Uterus (tissue), 2 donors: ENCODE results near the gene FLT1.

ENCODE experiments used
- POLR2A ChIP-seq, 2 donors: fragments of 450-650 bp; IDR thresholded peaks; one replicate each; pipeline ENCODE4 v1.6.1; 2016; ENCODE audit warnings: antibody characterized with exemption in 2 of 2, mild to moderate bottlenecking in 1 of 2, moderate library complexity in 1 of 2
- TF ChIP-seq, protein P1 (sequence below), 4 experiments: fragments of 200-600 bp in 2 of 4; fragments of 450-650 bp in 2 of 4; sonication (generic) in 2 of 4; IDR thresholded peaks; one replicate each; pipeline ENCODE4 v1.5.1; 2016 to 2019; ENCODE audit warnings: antibody characterized with exemption in 4 of 4, mild to moderate bottlenecking in 2 of 4, moderate library complexity in 1 of 4

DNA sequence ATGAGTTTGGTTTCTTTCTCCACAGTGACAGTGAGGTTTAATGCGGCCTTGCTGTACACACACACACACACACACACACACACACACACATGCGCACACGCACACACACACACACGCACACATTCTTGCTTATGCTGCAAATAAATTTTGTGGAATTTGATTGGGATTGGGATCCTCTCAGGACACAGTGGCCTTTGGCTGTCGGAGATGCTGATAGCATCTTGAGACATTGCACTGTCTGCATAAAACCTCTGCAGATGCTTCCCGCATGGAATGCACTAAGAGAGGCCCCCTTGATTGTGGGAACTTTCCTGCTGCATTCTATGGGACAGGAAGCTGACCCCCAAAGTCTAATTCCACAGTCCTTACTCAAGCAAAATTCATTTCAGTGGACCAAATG lies 145.6 kb downstream of the FLT1 start:
- no peak for TF ChIP-seq POLR2A (IDR thresholded peaks at IDR 0.05)
- TF ChIP-seq, protein P1, sequence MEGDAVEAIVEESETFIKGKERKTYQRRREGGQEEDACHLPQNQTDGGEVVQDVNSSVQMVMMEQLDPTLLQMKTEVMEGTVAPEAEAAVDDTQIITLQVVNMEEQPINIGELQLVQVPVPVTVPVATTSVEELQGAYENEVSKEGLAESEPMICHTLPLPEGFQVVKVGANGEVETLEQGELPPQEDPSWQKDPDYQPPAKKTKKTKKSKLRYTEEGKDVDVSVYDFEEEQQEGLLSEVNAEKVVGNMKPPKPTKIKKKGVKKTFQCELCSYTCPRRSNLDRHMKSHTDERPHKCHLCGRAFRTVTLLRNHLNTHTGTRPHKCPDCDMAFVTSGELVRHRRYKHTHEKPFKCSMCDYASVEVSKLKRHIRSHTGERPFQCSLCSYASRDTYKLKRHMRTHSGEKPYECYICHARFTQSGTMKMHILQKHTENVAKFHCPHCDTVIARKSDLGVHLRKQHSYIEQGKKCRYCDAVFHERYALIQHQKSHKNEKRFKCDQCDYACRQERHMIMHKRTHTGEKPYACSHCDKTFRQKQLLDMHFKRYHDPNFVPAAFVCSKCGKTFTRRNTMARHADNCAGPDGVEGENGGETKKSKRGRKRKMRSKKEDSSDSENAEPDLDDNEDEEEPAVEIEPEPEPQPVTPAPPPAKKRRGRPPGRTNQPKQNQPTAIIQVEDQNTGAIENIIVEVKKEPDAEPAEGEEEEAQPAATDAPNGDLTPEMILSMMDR (IDR thresholded peaks at IDR 0.05) = no peak
